Measurements from ENCODE around the gene TSKU.

DNA sequence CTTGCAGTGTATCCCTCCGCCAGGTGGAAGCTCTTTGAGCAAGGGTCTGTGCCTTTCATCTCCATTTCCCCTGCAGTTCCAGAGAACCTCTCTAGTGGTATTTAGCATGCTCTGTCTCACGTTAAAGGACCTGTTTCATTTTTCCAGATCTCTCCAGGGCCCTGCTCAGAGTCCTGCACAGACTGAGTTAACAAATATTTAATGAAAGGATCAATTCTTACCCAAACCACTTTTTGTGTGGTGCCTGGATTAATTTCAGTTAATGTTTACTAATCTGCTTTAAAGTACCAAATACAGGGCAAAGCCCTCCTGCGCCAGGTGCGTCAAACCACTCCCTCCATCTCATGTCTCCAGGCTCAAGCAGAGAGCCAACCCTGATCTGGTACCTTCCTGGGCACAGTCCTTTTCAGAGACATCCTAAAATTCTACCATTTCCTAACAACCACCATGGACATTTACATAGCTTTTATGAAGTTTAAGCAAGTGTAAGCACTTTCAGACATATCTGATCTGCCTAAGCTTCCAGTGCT lies 58.8 kb downstream of the TSKU start:
- no peak for TF ChIP-seq EZH2 (IDR thresholded peaks at IDR 0.05; ENCODE audit: insufficient read depth, poor library complexity, severe bottlenecking)
- no peak for TF ChIP-seq EZH2phosphoT487 (IDR thresholded peaks at IDR 0.05; ENCODE audit: insufficient read depth, low read depth)
